A549 treated with GW870086 at 1 μM for 4 hours (cell line): Measurements from ENCODE around the gene TFDP1. TPM values are rescaled to one million over a fixed set of nuclear protein-coding genes. Genes with fewer than 3 reads are reported as not detected.

ENCODE experiments used
- total RNA-seq: library from RNA; stranded (reverse); fragments of 200-300 nt; extraction: Qiagen RNA extraction; gene quantifications from 5 replicates; pipeline ENCODE4 v1.2.3, GENCODE V29; 2022; ENCODE audit warnings: low read depth

Gene TFDP1, protein sequence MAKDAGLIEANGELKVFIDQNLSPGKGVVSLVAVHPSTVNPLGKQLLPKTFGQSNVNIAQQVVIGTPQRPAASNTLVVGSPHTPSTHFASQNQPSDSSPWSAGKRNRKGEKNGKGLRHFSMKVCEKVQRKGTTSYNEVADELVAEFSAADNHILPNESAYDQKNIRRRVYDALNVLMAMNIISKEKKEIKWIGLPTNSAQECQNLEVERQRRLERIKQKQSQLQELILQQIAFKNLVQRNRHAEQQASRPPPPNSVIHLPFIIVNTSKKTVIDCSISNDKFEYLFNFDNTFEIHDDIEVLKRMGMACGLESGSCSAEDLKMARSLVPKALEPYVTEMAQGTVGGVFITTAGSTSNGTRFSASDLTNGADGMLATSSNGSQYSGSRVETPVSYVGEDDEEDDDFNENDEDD
- 91.1 to 107 TPM (median 106 TPM) in 5 replicates for total RNA-seq

DNA sequence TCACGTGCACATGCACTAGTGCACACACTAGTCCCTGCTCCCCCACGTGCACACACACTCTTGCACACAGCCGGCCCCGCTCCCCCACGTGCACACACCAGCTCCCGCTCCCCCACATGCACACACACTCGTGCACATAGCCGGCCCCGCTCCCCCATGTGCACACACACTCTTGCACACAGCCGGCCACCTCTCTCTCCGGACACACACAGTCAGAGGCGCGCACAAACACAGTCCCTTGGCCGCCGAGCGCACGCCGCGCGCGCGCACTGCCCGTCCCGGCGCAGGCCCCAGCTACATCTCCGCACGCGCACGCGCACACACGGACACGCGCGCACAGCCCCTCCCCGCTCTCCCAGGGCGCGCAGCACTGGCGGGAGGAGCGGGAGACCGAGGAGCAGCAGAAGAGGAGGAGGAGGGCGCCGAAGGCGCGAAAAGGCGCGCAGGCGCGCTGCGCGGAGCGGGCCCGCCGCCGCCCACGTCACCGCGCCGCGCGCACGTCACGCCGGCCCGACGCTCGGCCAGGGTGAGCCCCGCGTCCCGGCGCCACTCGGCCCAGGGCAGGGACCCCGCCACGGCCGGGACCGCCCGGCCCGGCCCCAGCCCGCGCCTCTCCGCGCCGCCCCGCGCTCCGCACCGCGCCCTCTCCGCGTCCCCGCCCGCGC is at the start of gene TFDP1:
TSS of gene TFDP1 (plus strand) at position 549 of the 665 bp plus-strand sequence. CDS start 1,085 bp downstream, outside the sequence.

DNA sequence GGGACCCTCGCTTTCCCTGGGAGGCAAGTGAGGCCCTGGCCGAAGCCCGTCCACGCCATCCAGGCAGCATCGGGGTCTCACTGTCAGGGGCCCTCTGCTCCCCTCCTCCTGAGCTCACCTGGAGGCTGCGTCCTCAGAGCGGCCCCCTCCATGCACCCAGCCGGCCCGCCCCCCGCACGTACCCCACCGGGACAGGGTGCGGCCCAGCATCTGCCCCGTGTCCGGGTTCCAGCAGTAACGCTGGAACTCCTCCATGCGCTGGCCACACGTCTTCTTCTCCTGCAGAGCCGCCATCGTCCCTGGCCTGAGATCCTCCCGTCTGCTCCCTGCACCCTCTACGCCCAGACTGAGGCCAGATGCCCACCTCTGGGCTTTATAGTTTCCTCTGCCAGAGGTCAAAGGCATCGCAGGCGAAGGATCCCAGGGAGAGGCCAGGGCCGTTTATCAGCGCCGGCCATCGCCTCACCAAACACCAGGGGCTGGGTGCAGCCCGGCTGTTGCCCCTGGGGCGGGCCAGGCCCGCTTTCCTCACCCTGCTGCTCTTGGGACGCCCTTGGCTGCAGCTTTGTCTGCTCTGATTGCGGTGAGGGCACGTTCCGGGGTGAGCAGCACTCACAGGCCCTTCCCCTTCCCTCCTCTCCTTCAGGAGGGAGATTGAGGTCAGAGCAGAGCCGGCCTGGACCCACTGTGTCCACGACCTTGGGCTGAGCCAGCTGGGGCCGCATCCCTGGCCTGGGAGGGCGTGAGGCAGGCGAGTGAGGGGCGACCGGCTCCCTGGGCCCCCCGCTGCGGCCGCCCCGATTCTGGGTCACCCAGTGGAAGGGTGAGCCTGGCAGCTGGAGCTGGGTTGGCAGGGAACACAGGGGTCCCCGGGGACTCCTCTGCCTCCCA is 73.5 kb downstream of the TFDP1 start, which contains the start of gene ATP4B:
TSS of gene ATP4B (minus strand) at position 348 of the 891 bp plus-strand sequence. CDS start at position 294, 54 bp downstream.

DNA sequence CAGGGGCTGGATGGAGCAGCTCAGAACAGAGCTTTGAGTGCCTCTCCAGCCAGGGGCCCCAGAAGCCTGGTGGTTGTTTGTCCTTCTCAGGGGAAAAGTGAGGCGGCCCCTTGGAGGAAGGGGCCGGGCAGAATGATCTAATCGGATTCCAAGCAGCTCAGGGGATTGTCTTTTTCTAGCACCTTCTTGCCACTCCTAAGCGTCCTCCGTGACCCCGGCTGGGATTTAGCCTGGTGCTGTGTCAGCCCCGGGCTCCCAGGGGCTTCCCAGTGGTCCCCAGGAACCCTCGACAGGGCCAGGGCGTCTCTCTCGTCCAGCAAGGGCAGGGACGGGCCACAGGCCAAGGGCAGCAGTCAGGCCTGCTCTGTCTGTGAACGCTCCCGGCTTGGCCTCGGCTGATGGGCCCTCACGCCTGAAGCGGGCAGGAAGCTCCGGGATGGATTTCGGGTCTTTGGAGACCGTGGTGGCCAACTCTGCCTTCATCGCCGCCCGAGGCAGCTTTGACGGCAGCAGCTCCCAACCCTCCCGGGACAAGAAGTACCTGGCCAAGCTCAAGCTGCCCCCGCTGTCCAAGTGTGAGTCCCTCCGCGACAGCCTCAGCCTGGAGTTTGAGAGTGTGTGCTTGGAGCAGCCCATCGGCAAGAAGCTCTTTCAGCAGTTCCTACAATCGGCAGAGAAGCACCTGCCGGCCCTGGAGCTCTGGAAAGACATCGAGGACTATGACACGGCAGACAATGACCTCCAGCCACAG is 82.6 kb downstream of the TFDP1 start, which contains the start of gene GRK1:
TSS of gene GRK1 (plus strand) at position 269 of the 751 bp plus-strand sequence. CDS start at position 437, 168 bp downstream.

Other genes with a start within 250 kb of the TFDP1 start
- gene GRTP1, start 220.6 kb upstream of the TFDP1 start, total RNA-seq: 1.3 to 1.9 TPM (median 1.7 TPM) in 5 replicates
- 14.5 to 17.5 TPM (median 14.6 TPM) in 5 replicates for gene ADPRHL1, start 131.3 kb upstream of the TFDP1 start, total RNA-seq
- gene DCUN1D2, start 94.0 kb upstream of the TFDP1 start, total RNA-seq: 9.1 to 11.3 TPM (median 10.2 TPM) in 5 replicates
- not detected in 5 replicates for gene ATP4B, start 73.4 kb downstream of the TFDP1 start, total RNA-seq
- not detected in 5 replicates for gene GRK1, start 82.5 kb downstream of the TFDP1 start, total RNA-seq
- 0.57 to 0.88 TPM (median 0.77 TPM) in 5 replicates for gene TMEM255B, start 174.5 kb downstream of the TFDP1 start, total RNA-seq